GM20431 (cell line): ENCODE measurements around the gene CIAO2B.

Experiments
- in situ Hi-C: fragments of 300-500 bp; cut with MseI, MboI; formaldehyde crosslinking; loops from one replicate; pipeline ENCODE4 v1.15.0; 2020; ENCODE audit warnings: low sequenced_read_pairs; ENCODE audit not compliant: unreplicated experiment

Gene CIAO2B

DNA sequence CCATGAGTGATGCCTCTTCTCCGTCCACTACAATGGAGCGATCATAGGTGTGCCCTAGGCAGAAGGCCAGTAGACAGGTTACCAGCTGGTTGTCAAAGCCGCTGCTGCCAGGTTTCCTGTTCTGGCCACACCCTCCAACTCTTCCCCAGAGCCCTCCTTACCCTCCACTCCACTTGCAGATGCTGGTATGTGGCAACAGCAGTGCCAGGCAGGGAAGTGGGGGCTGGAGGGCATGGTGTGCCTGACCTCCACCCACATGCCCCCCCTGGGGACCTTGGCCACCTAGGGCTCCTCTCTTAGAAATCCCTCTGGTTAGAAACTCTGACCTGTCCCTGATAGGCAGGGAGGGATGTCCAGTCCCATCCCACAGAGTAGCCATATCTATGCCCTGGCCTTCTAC, 10.3 kb downstream of the CIAO2B start:
- in situ Hi-C loops, result no loop called here

DNA sequence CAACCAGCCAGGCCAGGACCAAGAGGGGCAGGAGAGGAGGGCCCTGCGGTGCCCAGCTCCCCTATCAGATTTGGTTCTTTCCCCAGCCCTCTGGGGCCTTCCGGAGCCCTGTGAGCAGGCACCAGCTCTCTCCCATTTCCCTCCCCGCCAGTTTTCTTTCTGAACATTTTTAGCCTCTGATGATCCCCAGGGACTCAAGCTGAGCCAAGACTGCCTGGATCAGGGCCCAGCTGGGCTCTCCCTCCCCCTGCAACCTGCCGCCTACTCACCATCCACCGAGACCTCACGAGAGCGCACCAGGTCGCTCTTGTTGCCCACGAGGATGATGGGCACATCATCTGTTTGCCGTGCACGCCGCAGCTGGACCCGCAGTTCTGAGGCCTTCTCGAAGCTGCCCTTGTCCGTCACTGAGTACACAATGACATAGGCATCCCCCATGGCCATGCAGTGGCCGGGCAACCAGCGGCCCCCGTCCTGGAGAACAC, 10.9 kb downstream of the CIAO2B start:
- in situ Hi-C loops, result no loop called here

DNA sequence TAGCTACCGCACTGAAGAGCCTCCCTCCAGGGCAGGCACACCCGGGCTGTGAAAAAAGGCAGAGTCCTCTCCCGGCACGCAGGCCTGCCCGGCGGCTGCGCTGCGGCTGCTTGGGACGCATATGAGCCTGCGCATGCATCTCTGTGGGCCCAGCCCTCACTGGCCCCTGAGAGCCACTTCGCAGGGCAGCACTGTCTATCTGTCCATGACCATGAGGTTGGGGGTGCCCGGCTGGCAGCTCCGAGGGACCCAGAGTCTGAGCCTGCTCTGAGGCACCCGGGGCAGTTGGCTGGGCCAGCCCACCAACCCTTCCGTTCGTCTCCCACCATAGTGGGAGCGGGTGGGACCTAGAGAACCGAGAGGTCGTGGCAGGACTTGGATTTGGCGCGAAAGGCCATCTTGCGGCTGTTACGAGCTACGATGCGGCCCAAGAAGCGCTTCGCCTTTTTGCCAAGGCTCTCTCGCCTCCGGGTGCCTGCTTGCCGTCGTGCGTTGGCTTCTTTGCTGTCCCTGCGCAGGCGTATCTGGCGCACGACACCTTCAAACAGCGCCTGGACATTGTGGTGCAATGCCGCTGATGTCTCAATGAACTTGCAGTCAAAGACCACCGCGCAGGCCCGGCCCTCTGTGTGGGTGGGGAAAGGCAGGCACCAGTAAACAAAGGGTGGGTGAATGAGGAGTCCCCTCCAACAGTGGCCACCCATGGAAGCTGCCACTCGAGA, 12.3 kb downstream of the CIAO2B start:
- in situ Hi-C loops, result no loop called here

DNA sequence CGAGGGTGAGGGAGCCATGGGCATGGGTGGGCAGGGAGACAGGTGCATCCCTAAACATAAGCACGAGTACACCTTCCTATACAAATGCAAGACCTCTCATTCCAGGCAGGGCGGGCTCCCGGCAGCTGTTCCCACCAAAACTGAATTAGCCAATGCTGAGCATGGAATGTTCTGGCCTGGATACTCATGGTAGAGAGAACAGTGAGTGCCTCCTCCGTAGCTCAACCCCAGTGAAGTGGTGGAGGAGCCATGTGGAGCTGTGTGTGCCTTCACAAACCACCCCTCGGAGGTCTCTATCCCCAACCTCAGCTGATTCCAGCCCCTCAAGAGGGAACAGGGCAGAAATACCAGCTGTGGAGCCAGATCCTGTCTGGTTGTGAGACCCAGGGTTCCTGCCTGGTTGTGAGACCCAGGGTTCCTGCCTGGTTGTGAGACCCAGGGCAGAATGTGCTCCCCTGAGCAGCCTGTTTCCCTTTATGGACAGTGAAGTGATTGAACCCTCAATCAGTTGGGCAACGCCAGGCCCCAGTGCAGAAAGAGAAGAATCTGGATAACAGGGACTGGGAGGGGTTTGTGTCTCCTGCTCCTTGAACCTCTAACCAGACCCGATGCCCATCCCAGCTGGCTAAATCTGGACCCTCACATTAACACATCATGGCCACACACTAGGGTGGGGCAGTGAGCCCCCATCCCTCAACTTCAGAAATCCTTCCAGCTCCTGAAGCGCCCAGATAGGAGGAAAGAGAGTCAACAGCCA, 13.1 kb downstream of the CIAO2B start:
- in situ Hi-C loops, result no loop called here

DNA sequence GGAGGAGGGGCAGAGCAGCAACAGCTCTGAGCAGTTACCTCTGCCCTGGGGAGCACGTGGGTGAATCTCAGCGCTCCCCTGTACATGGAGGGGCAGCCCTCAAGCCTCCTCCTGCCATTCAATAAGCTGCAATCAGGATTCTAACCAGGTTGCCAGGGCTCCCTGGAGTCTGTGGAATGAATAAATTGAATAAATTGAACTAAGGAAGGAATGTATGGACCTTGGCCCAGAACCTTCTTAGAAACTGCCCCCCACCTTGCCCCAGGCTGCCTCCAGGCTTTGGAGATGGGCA, 14.0 kb downstream of the CIAO2B start:
- in situ Hi-C loops, result no loop called here

DNA sequence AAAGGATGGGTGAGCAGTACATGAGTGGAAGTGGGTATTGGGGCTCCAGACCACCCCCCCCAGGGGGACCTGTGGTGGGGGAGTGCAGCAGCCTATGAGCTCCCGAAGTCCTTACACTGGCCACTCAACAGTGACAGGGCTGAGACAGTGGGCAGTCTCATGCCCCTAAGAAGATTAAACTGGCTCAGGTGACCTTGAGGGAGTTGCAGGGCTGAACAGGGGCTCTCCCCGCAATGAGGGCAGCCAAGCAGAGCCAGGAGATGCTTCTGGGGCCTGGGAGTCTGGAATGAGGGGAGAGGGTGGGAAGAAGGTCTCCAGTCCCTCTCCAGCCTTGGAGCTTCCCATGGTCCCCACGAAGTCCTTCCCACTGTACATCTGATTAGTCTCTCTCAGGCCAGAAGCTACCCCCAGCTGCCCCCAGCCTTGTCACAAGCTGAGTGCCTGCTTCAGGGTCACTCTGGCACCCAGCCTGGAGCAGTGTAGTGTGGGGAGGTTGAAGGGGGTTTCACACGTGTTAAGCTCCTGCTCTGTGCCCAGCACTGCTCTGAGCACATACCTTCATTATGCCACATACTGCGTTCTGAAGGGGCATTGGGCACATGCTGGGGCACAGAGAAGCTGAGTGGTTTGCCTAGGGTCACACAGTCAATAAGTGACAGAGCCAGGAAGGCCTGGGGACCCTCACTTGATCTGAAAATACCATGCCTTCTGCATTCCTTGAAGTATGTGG, 14.5 kb downstream of the CIAO2B start:
- in situ Hi-C loops, result no loop called here

DNA sequence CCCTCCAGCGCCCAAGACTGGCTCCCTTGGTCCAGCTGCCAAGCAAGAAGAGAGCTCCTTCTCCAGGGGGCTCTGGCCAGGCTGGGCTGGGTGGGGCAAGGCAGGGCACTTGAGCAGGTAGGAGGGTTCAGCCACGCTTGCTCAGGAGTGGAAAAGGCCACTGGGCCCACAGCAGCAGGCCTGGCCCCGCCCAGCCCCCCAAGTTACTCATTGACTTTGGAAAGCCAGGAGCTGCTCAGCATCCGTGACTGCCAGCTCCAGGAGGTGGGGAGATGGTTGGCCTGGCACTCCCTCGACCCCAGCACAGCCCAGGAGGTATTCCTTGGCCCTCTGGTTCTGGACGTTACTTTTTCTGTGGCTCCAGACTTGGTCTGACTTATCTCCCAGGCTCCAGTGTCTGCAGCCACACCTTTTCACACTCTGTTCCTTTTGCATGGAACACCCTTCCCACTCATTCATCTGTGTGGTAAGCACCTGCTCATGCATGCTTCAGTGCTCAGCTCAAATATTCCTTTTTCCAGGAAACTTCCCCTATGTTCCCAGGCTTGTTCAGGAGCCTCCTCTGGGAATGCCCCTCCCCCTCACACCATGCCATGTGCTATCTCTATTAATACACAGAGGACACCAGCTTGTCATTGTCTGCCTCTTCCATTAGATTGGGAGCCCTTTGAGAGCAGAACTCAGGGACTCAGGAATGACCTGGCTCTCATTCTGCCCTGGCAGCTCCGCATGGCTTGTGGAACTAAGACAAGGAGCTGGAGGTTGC, 15.2 kb downstream of the CIAO2B start, which contains the start of gene CDH16:
TSS of gene CDH16 (minus strand) at position 83 of the 766 bp plus-strand sequence. CDS start 820 bp downstream, outside the sequence.
- in situ Hi-C loops, result no loop called here

DNA sequence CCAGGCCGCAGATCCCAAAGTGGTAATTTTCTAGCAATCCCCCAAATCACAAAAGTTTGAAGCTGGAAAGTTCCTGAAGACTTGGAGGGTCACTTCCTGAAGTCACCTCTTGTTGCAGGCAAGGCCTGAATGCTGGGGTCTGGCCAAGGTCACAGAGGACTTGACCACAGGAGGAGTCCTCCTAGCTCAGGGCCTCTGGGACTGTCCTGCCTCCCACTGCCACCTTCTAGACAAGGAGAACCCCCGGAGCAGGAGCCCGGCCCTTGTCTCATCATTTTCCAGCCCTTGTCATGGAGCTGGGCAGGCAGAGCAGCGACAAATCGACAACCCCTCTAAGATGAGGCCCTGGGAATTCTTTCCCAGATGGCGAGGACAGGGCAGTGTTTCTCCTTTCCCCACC, 15.8 kb downstream of the CIAO2B start:
- in situ Hi-C loops, result no loop called here

DNA sequence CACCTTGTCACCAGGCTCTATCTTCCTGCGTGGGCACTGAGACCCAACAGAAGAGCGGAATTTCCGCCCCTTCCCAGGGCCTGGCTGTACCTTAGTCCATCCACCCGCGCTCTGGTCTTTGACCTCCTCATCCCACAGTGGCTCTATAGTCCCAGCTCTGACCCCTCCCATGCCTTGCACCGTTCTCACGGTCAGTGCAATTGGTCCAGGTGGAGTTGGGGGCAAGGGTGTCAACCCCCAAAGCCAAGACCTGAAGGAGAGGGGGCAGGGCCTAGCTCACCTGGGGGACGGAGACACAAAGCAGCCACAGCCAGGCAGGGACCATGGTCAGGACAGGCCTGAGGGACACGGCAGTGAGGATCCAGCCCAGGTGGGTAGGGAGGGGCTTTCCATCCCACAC, 16.5 kb downstream of the CIAO2B start:
- in situ Hi-C loops, result no loop called here

DNA sequence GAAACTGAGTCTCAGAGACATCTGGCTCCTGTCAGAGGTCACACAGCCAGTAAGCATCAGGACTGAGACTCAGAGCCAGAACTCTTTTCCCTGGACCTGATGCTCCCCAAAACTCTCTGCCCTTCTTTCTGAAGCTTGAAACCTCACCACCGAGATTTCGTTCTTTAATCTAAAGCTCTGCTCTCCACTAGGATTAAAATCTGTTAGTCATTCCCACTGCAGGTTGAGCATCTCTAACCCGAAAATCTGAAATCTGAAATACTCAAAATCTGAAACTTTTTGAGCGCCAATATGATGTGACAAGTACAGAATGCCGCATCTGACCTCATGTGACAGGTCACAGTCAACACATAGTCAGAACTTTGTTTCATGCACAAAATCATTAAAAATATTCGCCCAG, 17.7 kb downstream of the CIAO2B start:
- in situ Hi-C loops, result no loop called here

DNA sequence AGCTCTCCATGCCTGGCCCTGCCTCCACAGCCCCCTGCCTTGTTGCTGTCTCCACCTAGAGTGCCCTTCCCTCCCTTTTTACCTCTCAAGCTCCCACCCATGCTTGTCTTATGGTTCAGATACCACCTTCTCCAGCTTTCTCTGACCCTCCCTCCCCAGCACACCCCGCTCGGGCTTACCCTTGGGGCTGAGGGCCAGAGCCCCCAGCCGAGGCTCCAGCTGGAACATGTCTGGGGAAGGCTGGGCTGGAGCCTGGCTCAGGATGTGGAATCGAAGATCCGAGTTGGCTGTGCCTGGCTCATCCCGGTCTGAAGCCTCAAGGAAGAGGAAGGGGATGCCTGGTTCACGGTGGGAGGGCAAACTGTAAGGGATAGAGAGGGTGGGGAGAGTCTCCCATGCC, 19.2 kb downstream of the CIAO2B start:
- in situ Hi-C loops, result no loop called here

DNA sequence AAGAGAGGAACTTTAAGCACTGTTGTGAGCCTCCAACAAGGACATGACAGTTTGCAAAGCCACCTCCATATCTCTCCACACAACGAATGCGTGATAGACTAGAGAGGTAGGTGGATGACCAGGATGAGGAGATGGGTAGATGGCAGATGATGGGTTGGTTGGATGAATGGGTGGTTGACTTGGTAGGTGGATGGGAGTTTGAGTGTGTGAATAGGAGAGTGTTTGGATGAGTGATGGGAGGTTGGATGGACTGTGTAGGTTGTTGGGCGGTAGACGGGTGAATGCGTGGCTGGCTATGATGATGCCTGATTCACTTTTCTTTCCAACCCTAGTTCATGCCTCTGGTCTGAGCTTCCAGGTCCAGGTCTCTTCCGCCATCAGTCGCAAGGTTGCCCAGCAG, 19.7 kb downstream of the CIAO2B start:
- in situ Hi-C loops, result no loop called here

DNA sequence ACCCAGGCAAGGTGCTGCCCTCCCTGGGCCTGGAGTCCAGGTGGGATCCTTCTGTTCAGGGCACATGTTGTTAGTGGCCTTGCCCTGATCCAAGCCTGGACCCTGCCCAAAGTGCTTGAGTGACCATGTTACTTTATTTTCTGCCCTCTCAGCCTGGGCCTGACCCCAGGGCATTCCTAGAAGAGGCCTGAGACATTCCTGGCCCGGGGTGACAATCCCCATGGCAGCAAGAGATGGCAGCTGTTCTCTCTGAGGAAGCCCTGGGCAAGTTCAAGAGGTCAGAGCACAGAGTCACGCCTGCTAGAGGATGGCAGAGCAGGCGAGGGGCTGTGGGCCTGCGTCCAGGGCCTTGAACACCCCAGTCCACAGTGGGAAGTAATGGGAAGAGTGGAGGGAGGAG, 20.5 kb downstream of the CIAO2B start:
- in situ Hi-C loops, result no loop called here

DNA sequence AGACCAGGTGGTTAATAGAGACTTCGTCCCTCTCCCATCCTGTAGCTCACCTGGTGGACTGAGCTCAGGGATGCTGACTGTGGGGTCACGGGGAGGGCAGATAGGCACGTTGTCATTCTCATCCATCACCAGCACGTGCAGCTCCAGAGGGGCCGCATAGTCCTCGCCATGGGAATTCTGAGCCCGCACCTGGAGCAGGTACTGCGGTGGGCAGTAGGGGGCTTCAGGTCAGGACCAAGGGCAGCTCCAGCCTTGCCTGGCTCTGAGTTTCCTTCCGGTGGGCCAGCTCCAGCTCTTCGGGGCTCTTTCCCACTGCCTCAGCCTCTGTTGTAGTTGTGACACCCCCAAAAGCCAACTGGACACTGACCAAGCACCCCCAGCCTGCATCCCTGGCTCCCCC, 21.1 kb downstream of the CIAO2B start:
- in situ Hi-C loops, result no loop called here

DNA sequence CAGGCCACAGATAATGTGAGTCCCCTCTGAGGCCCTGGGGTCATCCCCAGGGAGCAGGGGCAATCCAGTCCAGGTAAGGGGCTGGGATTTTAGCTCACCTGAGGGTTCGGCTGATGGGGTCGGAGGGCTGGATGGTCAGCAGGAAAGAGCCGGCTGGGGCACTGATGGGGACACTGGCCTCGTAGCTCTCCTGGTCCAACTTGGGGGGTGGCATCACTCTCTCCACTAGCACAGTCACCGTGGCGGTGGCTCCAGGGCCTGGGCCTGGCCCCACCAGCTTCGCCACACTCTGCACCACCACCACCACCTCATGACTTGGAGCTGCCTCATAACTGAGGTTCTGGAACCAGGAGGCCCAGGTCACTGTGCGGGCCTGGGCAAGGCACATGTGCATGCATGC, 22.4 kb downstream of the CIAO2B start:
- in situ Hi-C loops, result no loop called here

DNA sequence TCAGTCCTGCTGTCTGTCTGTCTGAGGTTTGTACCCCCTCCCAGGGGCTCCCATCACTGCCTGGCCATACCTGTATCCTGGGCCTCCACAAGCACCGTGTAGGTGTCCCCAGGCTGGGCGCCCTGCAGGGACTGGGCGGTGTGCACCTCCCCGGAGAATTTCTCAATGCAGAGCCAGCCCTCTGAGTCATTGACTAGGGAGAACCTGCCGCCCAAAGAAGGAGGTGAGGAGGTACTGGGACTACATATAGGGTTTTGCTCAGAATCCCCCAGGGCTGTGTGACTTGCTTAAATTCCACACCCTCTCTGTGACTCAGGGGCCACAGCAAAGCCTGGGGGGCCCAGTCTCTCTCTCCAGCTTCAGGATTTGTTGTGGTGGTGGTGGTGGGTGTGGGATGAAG, 23.1 kb downstream of the CIAO2B start:
- in situ Hi-C loops, result no loop called here

DNA sequence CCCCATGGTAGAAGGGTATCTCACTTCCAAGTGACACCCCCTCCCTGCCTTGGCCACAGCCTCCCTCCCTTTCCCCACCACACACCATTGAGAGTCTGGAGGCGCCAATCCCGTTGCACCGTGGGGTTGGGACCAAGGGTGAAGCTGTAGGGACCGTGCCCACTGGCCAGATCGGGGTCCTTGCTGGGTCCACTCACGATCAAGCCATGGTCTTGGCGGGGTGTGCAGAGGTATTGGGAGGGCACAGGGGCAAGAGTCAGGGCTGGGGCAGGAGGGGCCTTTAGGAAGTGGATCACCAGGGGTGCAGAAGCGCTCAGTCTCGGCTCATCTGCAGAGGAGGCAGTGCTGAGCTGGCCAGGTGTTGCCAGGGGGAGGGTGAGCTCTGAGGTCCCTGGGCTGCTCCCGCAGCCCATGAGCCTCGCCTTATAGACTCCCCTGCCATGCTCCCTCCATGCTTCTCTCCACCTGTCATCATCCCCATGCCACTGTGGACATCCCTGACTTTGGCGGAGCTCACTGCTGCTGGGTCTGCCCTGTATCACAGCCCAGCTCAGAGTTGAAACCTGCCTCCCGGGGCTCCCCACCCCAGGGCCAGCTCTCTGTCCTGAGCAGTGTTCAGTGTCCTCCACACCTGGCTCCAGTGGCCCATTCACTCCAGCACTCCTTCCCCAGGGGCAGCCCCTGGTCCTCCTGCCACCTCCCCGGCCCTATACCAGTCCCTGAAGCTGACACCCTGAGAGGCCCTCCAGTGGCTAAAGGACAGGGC, 23.8 kb downstream of the CIAO2B start:
- in situ Hi-C loops, result no loop called here

DNA sequence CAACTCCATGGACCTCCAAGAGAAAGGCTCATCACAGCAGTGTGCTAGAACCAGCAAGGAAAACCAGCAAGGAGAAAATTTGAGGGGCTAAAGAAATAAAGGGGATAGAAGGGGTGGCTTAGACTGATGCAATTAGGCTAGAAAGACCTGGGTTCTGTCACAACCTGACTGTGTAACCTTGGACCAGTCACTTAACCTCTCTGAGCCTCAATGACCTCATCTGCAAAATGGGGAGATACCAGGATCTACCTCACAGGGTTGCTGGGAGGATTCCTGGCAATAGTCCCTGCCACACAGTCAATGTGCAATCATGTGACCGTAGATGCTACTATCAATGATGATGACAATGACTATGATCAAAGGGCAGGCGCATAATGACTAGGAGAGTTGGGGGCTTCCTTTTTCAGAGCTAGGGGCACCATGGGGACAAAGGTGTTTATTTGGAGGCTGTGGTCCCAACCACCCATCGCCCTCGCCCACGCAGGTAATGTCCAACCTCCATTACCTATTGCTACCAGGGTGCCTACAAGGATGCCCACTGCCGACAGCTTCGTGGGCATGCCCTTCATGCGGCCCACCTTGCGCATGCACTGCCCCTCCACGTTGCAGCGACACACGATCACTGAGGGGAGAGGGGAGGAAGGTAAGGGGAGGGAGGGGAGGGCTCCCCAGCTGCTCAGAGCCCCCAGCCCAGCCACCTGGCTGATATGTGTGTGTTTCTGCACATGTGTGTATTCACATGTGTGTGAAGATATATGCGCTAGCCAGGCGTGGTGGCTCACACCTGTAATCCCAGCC, 25.2 kb downstream of the CIAO2B start:
- in situ Hi-C loops, result no loop called here

DNA sequence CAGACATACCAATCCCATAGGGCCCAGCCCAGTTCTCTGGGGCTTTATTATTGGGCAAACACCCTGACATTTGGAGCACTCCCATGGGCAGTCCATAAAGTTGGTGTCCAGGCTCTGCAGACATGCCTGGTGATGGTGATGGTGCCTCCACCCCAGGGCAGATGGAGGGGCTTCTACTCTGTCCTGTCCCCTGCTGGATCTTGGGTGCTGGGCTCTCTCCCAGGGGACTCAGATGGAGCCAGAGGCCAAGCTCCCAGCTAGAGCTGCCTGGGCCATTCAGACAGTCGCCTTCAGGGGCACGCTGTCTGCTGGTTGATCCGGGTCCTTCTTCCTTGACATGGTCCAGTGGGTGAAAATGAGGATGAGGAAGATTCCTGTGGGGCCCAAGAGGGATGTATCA, 26.1 kb downstream of the CIAO2B start:
- in situ Hi-C loops, result no loop called here
